HEK293 (cell line): ENCODE data around the gene LLGL2.

Experiments used
- CTCF ChIA-PET: fragments of 350-600 bp; formaldehyde crosslinking; extraction: SDS; loops from one replicate; lab custom pipeline; 2021; ENCODE audit warnings: antibody characterized with exemption; lab: Yijun Ruan, JAX
- POLR2A ChIA-PET: fragments of 300-600 bp; formaldehyde crosslinking; extraction: SDS; loops from one replicate; lab custom pipeline; 2020; ENCODE audit warnings: antibody characterized with exemption, inconsistent platforms; lab: Yijun Ruan, JAX
- H3K27ac ChIP-seq: fragments of 200-500 bp; sonication (Bioruptor generic); 2 replicates; pipeline ENCODE4 v1.5.1; 2014; ENCODE audit warnings: low read depth, low read length, control low read depth, inconsistent platforms; ENCODE audit errors: extremely low read depth
- H3K36me3 ChIP-seq, 2 experiments: fragments of 200-500 bp in 1 of 2; sonication (Bioruptor generic) in 1 of 2; 1 replicate in 1 of 2; 2 replicates in 1 of 2; pipeline ENCODE4 v1.5.1; 2014 to 2017; ENCODE audit warnings: inconsistent platforms in 2 of 2, low read length in 2 of 2; ENCODE audit not compliant: control insufficient read depth in 2 of 2, insufficient read depth in 1 of 2
- H3K4me1 ChIP-seq: fragments of 200-500 bp; sonication (Bioruptor generic); 2 replicates; pipeline ENCODE4 v1.5.1; 2014; ENCODE audit warnings: mild to moderate bottlenecking, low read length, inconsistent platforms; ENCODE audit not compliant: control insufficient read depth, insufficient read depth
- H3K4me3 ChIP-seq: 2 replicates; pipeline ENCODE4 v1.5.1; 2011; ENCODE audit warnings: low read depth, mild to moderate bottlenecking, control low read depth, low read length, moderate library complexity
- H3K9me3 ChIP-seq: fragments of 200-500 bp; sonication (Bioruptor generic); 2 replicates; pipeline ENCODE4 v1.5.1; 2014; ENCODE audit warnings: low read depth, low read length, inconsistent platforms; ENCODE audit not compliant: control insufficient read depth, insufficient read depth
- AEBP2 ChIP-seq: fragments of 450-650 bp; formaldehyde crosslinking; IDR thresholded peaks from 2 replicates; pipeline ENCODE4 v1.5.1; 2016; ENCODE audit warnings: missing biosample characterization, missing genetic modification characterization, borderline replicate concordance
- BCL11A ChIP-seq: fragments of 450-650 bp; formaldehyde crosslinking; IDR thresholded peaks from 2 replicates; pipeline ENCODE4 v1.5.1; 2016; ENCODE audit warnings: low read depth, missing biosample characterization, missing genetic modification characterization
- CTCF ChIP-seq: fragments of 450-650 bp; formaldehyde crosslinking; IDR thresholded peaks from 2 replicates; pipeline ENCODE4 v1.5.1; 2016; ENCODE audit warnings: missing biosample characterization, missing genetic modification characterization
- EGR2 ChIP-seq: fragments of 450-650 bp; formaldehyde crosslinking; IDR thresholded peaks from 2 replicates; pipeline ENCODE4 v1.5.1; 2016; ENCODE audit warnings: low read depth, missing biosample characterization, missing genetic modification characterization
- ELK4 ChIP-seq: IDR thresholded peaks from 2 replicates; pipeline ENCODE4 v1.6.1; 2011; ENCODE audit warnings: mild to moderate bottlenecking, low read depth, low read length, borderline replicate concordance
- GLI2 ChIP-seq: fragments of 450-650 bp; formaldehyde crosslinking; IDR thresholded peaks from 2 replicates; pipeline ENCODE4; 2017; ENCODE audit warnings: missing biosample characterization, missing genetic modification characterization, low read depth, borderline replicate concordance
- HOXA7 ChIP-seq: sonication (generic); formaldehyde crosslinking; IDR thresholded peaks from 2 replicates; pipeline ENCODE4 v1.8.1; 2022; ENCODE audit warnings: missing genetic modification reagents, borderline replicate concordance
- HOXD13 ChIP-seq: sonication (generic); formaldehyde crosslinking; IDR thresholded peaks from 2 replicates; pipeline ENCODE4 v1.8.0; 2022; ENCODE audit warnings: missing genetic modification reagents, borderline replicate concordance
- REPIN1 ChIP-seq: fragments of 450-650 bp; formaldehyde crosslinking; IDR thresholded peaks from 2 replicates; pipeline ENCODE4 v1.5.1; 2017; ENCODE audit warnings: missing biosample characterization, missing genetic modification characterization, low read depth
- TRIM28 ChIP-seq: IDR thresholded peaks from 2 replicates; pipeline ENCODE4 v1.6.1; 2011; ENCODE audit warnings: low read length, control low read depth, borderline replicate concordance
- ZIC2 ChIP-seq: fragments of 450-650 bp; formaldehyde crosslinking; IDR thresholded peaks from 2 replicates; pipeline ENCODE4 v1.5.1; 2016; ENCODE audit warnings: missing biosample characterization, missing genetic modification characterization
- ZNF174 ChIP-seq: fragments of 450-650 bp; formaldehyde crosslinking; IDR thresholded peaks from 2 replicates; pipeline ENCODE4 v1.5.0; 2017; ENCODE audit warnings: missing biosample characterization, mild to moderate bottlenecking, missing genetic modification characterization
- ZNF175 ChIP-seq: fragments of 450-650 bp; formaldehyde crosslinking; IDR thresholded peaks from 2 replicates; pipeline ENCODE4 v1.5.1; 2016; ENCODE audit warnings: missing biosample characterization, missing genetic modification characterization
- ZNF19 ChIP-seq: fragments of 450-650 bp; formaldehyde crosslinking; IDR thresholded peaks from 2 replicates; pipeline ENCODE4; 2016; ENCODE audit warnings: missing biosample characterization, missing genetic modification characterization, low read depth
- ZNF248 ChIP-seq: fragments of 450-650 bp; formaldehyde crosslinking; IDR thresholded peaks from 2 replicates; pipeline ENCODE4 v1.5.1; 2017; ENCODE audit warnings: missing biosample characterization, missing genetic modification characterization
- ZNF274 ChIP-seq, 2 experiments: fragments of 200-500 bp in 1 of 2; fragments of 450-650 bp in 1 of 2; sonication (Bioruptor generic) in 1 of 2; formaldehyde crosslinking in 1 of 2; IDR thresholded peaks; 2 replicates each; pipeline versions ENCODE4 v1.5.1 to v1.6.1; 2014 to 2016; ENCODE audit warnings: borderline replicate concordance in 1 of 2, inconsistent platforms in 1 of 2, low read length in 1 of 2, missing biosample characterization in 1 of 2, missing genetic modification characterization in 1 of 2
- ZNF426 ChIP-seq: fragments of 450-650 bp; formaldehyde crosslinking; IDR thresholded peaks from 2 replicates; pipeline ENCODE4 v1.5.1; 2017; ENCODE audit warnings: missing biosample characterization, missing genetic modification characterization, mild to moderate bottlenecking, inconsistent platforms, moderate library complexity
- ZNF433 ChIP-seq: fragments of 450-650 bp; formaldehyde crosslinking; IDR thresholded peaks from 2 replicates; pipeline ENCODE4 v1.5.1; 2016; ENCODE audit warnings: missing biosample characterization, missing genetic modification characterization, low read depth
- ZNF501 ChIP-seq: fragments of 450-650 bp; formaldehyde crosslinking; IDR thresholded peaks from 2 replicates; pipeline ENCODE4 v1.5.1; 2016; ENCODE audit warnings: missing biosample characterization, missing genetic modification characterization
- ZNF521 ChIP-seq: fragments of 450-650 bp; formaldehyde crosslinking; IDR thresholded peaks from 2 replicates; pipeline ENCODE4 v1.5.1; 2017; ENCODE audit warnings: missing biosample characterization, mild to moderate bottlenecking, missing genetic modification characterization
- ZNF530 ChIP-seq: fragments of 450-650 bp; formaldehyde crosslinking; IDR thresholded peaks from 2 replicates; pipeline ENCODE4 v1.5.1; 2016; ENCODE audit warnings: low read depth, missing biosample characterization, missing genetic modification characterization
- ZNF548 ChIP-seq: fragments of 450-650 bp; formaldehyde crosslinking; IDR thresholded peaks from 2 replicates; pipeline ENCODE4 v1.5.1; 2016; ENCODE audit warnings: missing biosample characterization, missing genetic modification characterization
- ZNF571 ChIP-seq: fragments of 450-650 bp; formaldehyde crosslinking; IDR thresholded peaks from 2 replicates; pipeline ENCODE4 v1.5.0; 2017; ENCODE audit warnings: missing biosample characterization, missing genetic modification characterization
- ZNF580 ChIP-seq: fragments of 450-650 bp; formaldehyde crosslinking; IDR thresholded peaks from 2 replicates; pipeline ENCODE4 v1.5.1; 2016; ENCODE audit warnings: missing biosample characterization, missing genetic modification characterization
- ZNF660 ChIP-seq: fragments of 450-650 bp; IDR thresholded peaks from 2 replicates; pipeline ENCODE4 v1.5.1; 2018; ENCODE audit warnings: missing biosample characterization, mild to moderate bottlenecking, missing genetic modification characterization
- ZNF747 ChIP-seq: fragments of 450-650 bp; formaldehyde crosslinking; IDR thresholded peaks from 2 replicates; pipeline ENCODE4 v1.5.1; 2016; ENCODE audit warnings: missing biosample characterization, missing genetic modification characterization
- ZNF792 ChIP-seq: fragments of 450-650 bp; formaldehyde crosslinking; IDR thresholded peaks from 2 replicates; pipeline ENCODE4 v1.5.1; 2016; ENCODE audit warnings: missing biosample characterization, missing genetic modification characterization
- ZNF843 ChIP-seq: fragments of 450-650 bp; formaldehyde crosslinking; IDR thresholded peaks from 2 replicates; pipeline ENCODE4 v1.5.1; 2016; ENCODE audit warnings: missing biosample characterization, missing genetic modification characterization

The LLGL2 gene

DNA sequence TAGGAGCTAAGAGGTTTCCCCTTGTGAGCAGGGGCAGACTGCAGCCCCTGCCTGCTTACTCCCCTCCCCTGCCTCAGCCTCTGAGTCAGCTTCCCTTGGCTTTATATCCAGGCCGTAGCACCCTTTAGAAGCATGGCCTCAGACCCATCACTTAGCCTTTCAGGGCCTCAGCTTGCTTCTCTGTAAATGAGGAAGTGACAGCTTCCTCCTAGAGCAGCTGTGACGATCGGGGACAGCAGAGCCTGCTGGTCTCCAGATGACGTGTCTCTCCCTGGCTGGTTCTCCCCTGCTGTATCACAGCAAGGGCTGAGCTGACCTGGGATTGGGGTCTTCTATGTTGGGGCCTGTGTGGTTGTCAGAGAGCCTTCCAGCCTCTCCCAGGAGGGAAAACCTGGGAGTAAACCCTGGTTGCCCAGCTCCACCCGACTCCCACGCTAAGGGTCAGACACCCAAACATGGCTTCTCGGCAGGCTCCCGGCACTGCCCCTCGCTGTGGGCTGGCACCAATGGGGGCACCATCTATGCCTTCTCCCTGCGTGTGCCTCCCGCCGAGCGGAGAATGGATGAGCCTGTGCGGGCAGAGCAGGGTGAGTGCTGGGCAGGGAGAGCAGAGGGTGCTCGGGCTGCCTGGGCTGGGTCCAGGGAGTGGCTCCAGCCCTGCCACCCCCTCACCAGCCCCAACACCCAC is 45.8 kb downstream of the LLGL2 start (continued):
- no peak for TF ChIP-seq ZNF843 (tag by site-specific recombination)
- TF ChIP-seq, all 188 proteins: peak for 0

DNA sequence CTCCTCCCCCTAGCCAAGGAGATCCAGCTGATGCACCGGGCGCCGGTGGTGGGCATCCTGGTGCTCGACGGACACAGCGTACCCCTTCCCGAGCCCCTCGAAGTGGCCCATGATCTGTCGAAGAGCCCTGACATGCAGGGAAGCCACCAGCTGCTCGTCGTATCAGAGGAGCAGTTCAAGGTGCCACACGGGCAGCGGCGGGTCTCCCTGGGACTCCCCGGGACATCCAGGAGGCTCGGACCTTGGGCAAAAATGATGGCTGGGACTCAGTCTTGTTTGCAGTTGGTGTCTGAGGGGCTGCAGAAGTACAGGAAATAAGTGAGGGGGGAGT is 46.4 kb downstream of the LLGL2 start:
- POLR2A ChIA-PET: interaction anchor here (1.1 kb wide), 1 partner anchor 47 kb away, joined by 4 read pairs; no protein-coding TSS in a partner anchor
- Histone ChIP-seq H3K36me3 (peaks cover 0 to 3% of the 10 kb centered on the region in 2 experiments; a peak in 1 of 3 replicates), H3K4me1 (no peaks in the 10 kb centered on the region), H3K27ac (no peak overlapping the region), H3K4me3 (no peak overlapping the region), H3K9me3 (no peaks in the 10 kb centered on the region)
- TF ChIP-seq ZNF174 (tag by site-specific recombination) (no peak), ZNF175 (tag by site-specific recombination) (no peak), ZNF521 (tag by site-specific recombination) (no peak), ZNF792 (tag by site-specific recombination) (no peak), HOXD13 (CRISPR knock-in tag) (no peak), GLI2 (tag by site-specific recombination) (no peak), EGR2 (no peak), ZNF747 (tag by site-specific recombination) (no peak), CTCF (tag by site-specific recombination) (no peak), ZNF843 (tag by site-specific recombination) (no peak), ZNF580 (no peak), HOXA7 (no peak), ZNF19 (no peak), ELK4 (no peak), REPIN1 (no peak), ZNF548 (tag by site-specific recombination) (no peak), ZNF248 (tag by site-specific recombination) (no peak)
- CTCF ChIA-PET: no interaction called here

DNA sequence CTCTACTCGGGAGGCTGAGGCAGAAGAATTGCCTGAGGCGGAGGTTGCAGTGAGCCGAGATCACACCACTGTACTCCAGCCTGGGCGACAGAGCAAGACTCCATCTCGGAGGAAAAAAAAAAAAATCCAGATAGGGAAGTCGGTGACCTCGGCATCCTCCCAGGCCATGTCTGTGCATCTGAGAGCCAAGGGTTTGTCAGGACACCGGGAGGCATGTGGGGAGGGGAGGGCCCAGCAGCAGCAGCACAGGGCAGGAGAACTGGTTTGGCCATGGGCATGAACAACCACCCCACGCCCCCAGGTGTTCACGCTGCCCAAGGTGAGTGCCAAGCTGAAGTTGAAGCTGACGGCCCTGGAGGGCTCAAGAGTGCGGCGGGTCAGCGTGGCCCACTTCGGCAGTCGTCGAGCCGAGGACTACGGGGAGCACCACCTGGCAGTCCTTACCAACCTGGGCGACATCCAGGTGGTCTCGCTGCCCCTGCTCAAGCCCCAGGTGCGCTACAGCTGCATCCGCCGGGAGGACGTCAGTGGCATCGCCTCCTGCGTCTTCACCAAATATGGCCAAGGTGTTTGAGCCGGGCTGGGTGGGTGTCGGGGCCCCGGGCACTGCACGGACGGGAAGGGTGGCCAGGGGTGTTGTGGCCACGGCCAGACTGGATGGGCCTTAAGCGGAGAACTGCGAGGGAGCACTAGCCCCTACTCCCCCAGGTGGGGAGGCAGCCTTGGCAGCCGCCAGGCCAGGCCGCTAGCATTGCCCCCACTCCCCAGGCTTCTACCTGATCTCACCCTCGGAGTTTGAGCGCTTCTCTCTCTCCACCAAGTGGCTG is 47.4 kb downstream of the LLGL2 start:
- no peaks in the 10 kb centered on the region for H3K9me3 ChIP-seq
- CTCF ChIA-PET: no interaction called here
- TF ChIP-seq ZNF571 (tag by site-specific recombination) (no peak), ZNF501 (no peak), TRIM28 (no peak), ZNF530 (tag by site-specific recombination) (no peak), ZNF660 (tag by site-specific recombination) (no peak), ZIC2 (tag by site-specific recombination) (no peak), ZNF426 (tag by site-specific recombination) (no peak), ZNF433 (no peak), ZNF274 (IDR thresholded peaks at IDR 0.05; ENCODE audit: low read length) (no peak), ZNF274 (tag by site-specific recombination; IDR thresholded peaks at IDR 0.05; ENCODE audit: borderline replicate concordance) (no peak), BCL11A (no peak), AEBP2 (no peak)
- TF ChIP-seq, all 188 proteins: peak for 0
- no peaks in the 10 kb centered on the region for H3K4me1 ChIP-seq
- peaks cover 0 to 3% of the 10 kb centered on the region in 2 experiments; a peak in 1 of 3 replicates for H3K36me3 ChIP-seq
- POLR2A ChIA-PET: interaction anchor here (1.1 kb wide), 1 partner anchor 48 kb away, joined by 4 read pairs; no protein-coding TSS in a partner anchor
- no peak overlapping the region for H3K4me3 ChIP-seq
- H3K27ac ChIP-seq: no peak overlapping the region
